DMS153 (cell line): ENCODE results near the gene GAS2L2.

Experiments
- DNase-seq: peaks from one replicate; lab custom pipeline; 2025; lab: John Stamatoyannopoulos, UW

The GAS2L2 gene

GRCh38 chr17:35752945-35753764 is at the start of gene GAS2L2:
GAS2L2 (minus strand) TSS chr17:35753239; CDS start chr17:35752850, 389 bp downstream.
- DNase-seq, result no peak

- DNase-seq, result peak; percentile 67
Observed at GRCh38 chr17:35801583-35802224, 48.7 kb upstream of the GAS2L2 start.

GRCh38 chr17:35799942-35800341 is 46.9 kb upstream of the GAS2L2 start:
- no peak for DNase-seq

- DNase-seq, result no peak
Observed at GRCh38 chr17:35797918-35798317, 44.9 kb upstream of the GAS2L2 start.

GRCh38 chr17:35797370-35797769 is 44.3 kb upstream of the GAS2L2 start:
- DNase-seq, result no peak

- no peak for DNase-seq
Observed at GRCh38 chr17:35796942-35797341, 43.9 kb upstream of the GAS2L2 start.

- no peak for DNase-seq
Observed at GRCh38 chr17:35795871-35796265, 42.8 kb upstream of the GAS2L2 start.

GRCh38 chr17:35795007-35795870 is 42.2 kb upstream of the GAS2L2 start, which contains the start of gene MMP28:
MMP28 (minus strand) TSS chr17:35795641; CDS start chr17:35795377, 264 bp downstream.
- no peak for DNase-seq

- no peak for DNase-seq
Observed at GRCh38 chr17:35793257-35793656, 40.2 kb upstream of the GAS2L2 start.

GRCh38 chr17:35791681-35792350 is 38.8 kb upstream of the GAS2L2 start:
- no peak for DNase-seq

- DNase-seq, result no peak
Observed at GRCh38 chr17:35790841-35791240, 37.8 kb upstream of the GAS2L2 start.

GRCh38 chr17:35788477-35789368 is 35.7 kb upstream of the GAS2L2 start:
- DNase-seq, result no peak

GRCh38 chr17:35786941-35787432 is 33.9 kb upstream of the GAS2L2 start:
- DNase-seq, result no peak

GRCh38 chr17:35784895-35785294 is 31.9 kb upstream of the GAS2L2 start:
- no peak for DNase-seq

GRCh38 chr17:35780950-35781349 is 27.9 kb upstream of the GAS2L2 start:
- no peak for DNase-seq

- no peak for DNase-seq
Observed at GRCh38 chr17:35778641-35779196, 25.7 kb upstream of the GAS2L2 start.

- no peak for DNase-seq
Observed at GRCh38 chr17:35775583-35775982, 22.5 kb upstream of the GAS2L2 start.

GRCh38 chr17:35775039-35775438 is 22.0 kb upstream of the GAS2L2 start:
- no peak for DNase-seq

- DNase-seq, result no peak
Observed at GRCh38 chr17:35774499-35774898, 21.5 kb upstream of the GAS2L2 start.
